H1 (cell line): ENCODE results near the gene PHF8. TPM values are rescaled to one million over a fixed set of nuclear protein-coding genes. Genes with fewer than 3 reads are reported as not detected.

Experiments
- CTCF ChIA-PET: fragments of 300-600 bp; sonication (Branson Sonifier 250); formaldehyde crosslinking; loops from one replicate; lab custom pipeline; 2021; ENCODE audit not compliant: partially characterized antibody; lab: Charles Lee
- POLR2A ChIA-PET: fragments of 300-600 bp; sonication (Branson Sonifier 250); formaldehyde crosslinking; loops from one replicate; lab custom pipeline; 2021; ENCODE audit warnings: inconsistent platforms; ENCODE audit not compliant: partially characterized antibody; lab: Charles Lee
- DNase-seq, 2 experiments: peaks; one replicate each; pipeline versions ENCODE4 v3.0.0 to v3.0.0-alpha.2; 2010 to 2022; ENCODE audit warnings: low spot score in 2 of 2, low read depth in 1 of 2, mixed read lengths in 1 of 2
- FAIRE-seq: peaks from 2 replicates; lab custom pipeline; 2011; peaks lifted over from hg19 to GRCh38; lab: Jason Lieb, UNC
- H2AFZ ChIP-seq: 2 replicates; pipeline ENCODE4 v1.8.1; 2012; ENCODE audit warnings: low read length, inconsistent platforms
- H2AK5ac ChIP-seq: 2 replicates; pipeline ENCODE4 v1.6.1; 2013; ENCODE audit warnings: low read depth, low read length
- H2BK120ac ChIP-seq: replicated peaks from 2 replicates; pipeline ENCODE3; 2013; ENCODE audit warnings: low read depth, low read length, inconsistent platforms
- H2BK12ac ChIP-seq: 2 replicates; pipeline ENCODE4 v1.6.1; 2013; ENCODE audit warnings: low read depth, low read length
- H2BK15ac ChIP-seq: 2 replicates; pipeline ENCODE4 v1.6.1; 2013; ENCODE audit warnings: low read length
- H2BK20ac ChIP-seq: 2 replicates; pipeline ENCODE4 v1.6.1; 2013; ENCODE audit warnings: low read length
- H2BK5ac ChIP-seq: 2 replicates; pipeline ENCODE4 v1.6.1; 2013; ENCODE audit warnings: low read depth, low read length
- H3K14ac ChIP-seq: 2 replicates; pipeline ENCODE4 v1.6.1; 2013; ENCODE audit warnings: inconsistent platforms; ENCODE audit not compliant: insufficient read length
- H3K18ac ChIP-seq: 2 replicates; pipeline ENCODE4 v1.6.1; 2013; ENCODE audit warnings: low read length; ENCODE audit errors: extremely low read depth
- H3K23ac ChIP-seq: 2 replicates; pipeline ENCODE4 v1.6.1; 2013; ENCODE audit warnings: inconsistent platforms; ENCODE audit not compliant: insufficient read length
- H3K23me2 ChIP-seq: 2 replicates; pipeline ENCODE4 v1.6.1; 2013; ENCODE audit warnings: low read depth, low read length
- H3K27ac ChIP-seq: 2 replicates; pipeline ENCODE4 v1.6.1; 2011; ENCODE audit warnings: low read depth, low read length, inconsistent platforms
- H3K27me3 ChIP-seq, 4 experiments: replicated peaks in 1 of 4; 1 replicate in 1 of 4; 2 replicates in 3 of 4; pipeline versions ENCODE4 v1.6.1 to v1.8.1; 2011 to 2013; ENCODE audit warnings: low read length in 3 of 4, mild to moderate bottlenecking in 3 of 4, inconsistent platforms in 2 of 4, mixed read lengths in 2 of 4, moderate library complexity in 1 of 4; ENCODE audit not compliant: control insufficient read depth in 3 of 4, insufficient read depth in 3 of 4; ENCODE audit errors: extremely low read depth in 1 of 4
- H3K36me3 ChIP-seq, 4 experiments: 2 replicates each; pipeline versions ENCODE4 v1.6.1 to v1.8.1; 2011 to 2013; ENCODE audit warnings: mild to moderate bottlenecking in 4 of 4, low read length in 3 of 4, moderate library complexity in 2 of 4, control low read depth in 1 of 4, inconsistent platforms in 1 of 4; ENCODE audit not compliant: insufficient read depth in 4 of 4, control insufficient read depth in 2 of 4
- H3K4ac ChIP-seq: replicated peaks from 2 replicates; pipeline ENCODE3; 2013; ENCODE audit warnings: low read length, low read depth, mixed read lengths, inconsistent platforms; ENCODE audit not compliant: insufficient read length
- H3K4me1 ChIP-seq, 4 experiments: replicated peaks in 1 of 4; 1 replicate in 1 of 4; 2 replicates in 3 of 4; pipeline versions ENCODE4 v1.6.1 to v1.8.1; 2011 to 2013; ENCODE audit warnings: low read length in 3 of 4, inconsistent platforms in 2 of 4, mixed read lengths in 1 of 4; ENCODE audit not compliant: insufficient read depth in 4 of 4, control insufficient read depth in 3 of 4
- H3K4me2 ChIP-seq, 2 experiments: 2 replicates each; pipeline versions ENCODE4 v1.6.1 to v1.8.1; 2011 to 2013; ENCODE audit warnings: low read depth in 2 of 2, low read length in 2 of 2, control low read depth in 1 of 2, inconsistent platforms in 1 of 2, mild to moderate bottlenecking in 1 of 2; ENCODE audit not compliant: insufficient read depth in 1 of 2
- H3K4me3 ChIP-seq, 4 experiments: fragments of 200-600, 300-600 bp in 1 of 4; sonication (generic), shearing (Covaris generic), sonication (Bioruptor Twin) in 1 of 4; 2 replicates each; pipeline versions ENCODE4 v1.5.1 to v1.8.1; 2011 to 2016; ENCODE audit warnings: low read length in 4 of 4, low read depth in 3 of 4, control low read depth in 2 of 4, inconsistent platforms in 2 of 4, mild to moderate bottlenecking in 2 of 4, mixed read lengths in 1 of 4, moderate library complexity in 1 of 4; ENCODE audit not compliant: insufficient read depth in 2 of 4; ENCODE audit errors: extremely low read depth in 1 of 4
- H3K56ac ChIP-seq: replicated peaks from 2 replicates; pipeline ENCODE3; 2013; ENCODE audit warnings: low read depth, mild to moderate bottlenecking, mixed read lengths, low read length, inconsistent platforms; ENCODE audit not compliant: insufficient read length
- H3K79me1 ChIP-seq: 2 replicates; pipeline ENCODE4 v1.6.1; 2013; ENCODE audit warnings: low read depth, low read length, control low read depth
- H3K79me2 ChIP-seq, 2 experiments: 2 replicates each; pipeline versions ENCODE4 v1.6.1 to v1.8.1; 2012 to 2013; ENCODE audit warnings: low read length in 2 of 2, mild to moderate bottlenecking in 2 of 2, inconsistent platforms in 1 of 2; ENCODE audit not compliant: insufficient read depth in 2 of 2, control insufficient read depth in 1 of 2
- H3K9ac ChIP-seq, 4 experiments: replicated peaks in 1 of 4; 1 replicate in 1 of 4; 2 replicates in 3 of 4; pipeline versions ENCODE4 v1.6.1 to v1.8.1; 2011 to 2013; ENCODE audit warnings: low read depth in 3 of 4, low read length in 3 of 4, control low read depth in 2 of 4, mild to moderate bottlenecking in 2 of 4, moderate library complexity in 2 of 4, inconsistent platforms in 1 of 4; ENCODE audit errors: extremely low read depth in 1 of 4
- H3K9me3 ChIP-seq, 2 experiments: 2 replicates each; pipeline versions ENCODE4 v1.6.1 to v1.8.1; 2012 to 2013; ENCODE audit warnings: mild to moderate bottlenecking in 2 of 2, moderate library complexity in 2 of 2, control low read depth in 1 of 2, inconsistent platforms in 1 of 2, low read depth in 1 of 2, low read length in 1 of 2, mixed read lengths in 1 of 2; ENCODE audit not compliant: insufficient read depth in 2 of 2
- H4K20me1 ChIP-seq, 2 experiments: replicated peaks in 1 of 2; 2 replicates each; pipeline versions ENCODE3 to v1.8.1; 2011 to 2013; ENCODE audit warnings: inconsistent platforms in 2 of 2, low read length in 2 of 2, mild to moderate bottlenecking in 1 of 2; ENCODE audit not compliant: insufficient read depth in 2 of 2, control insufficient read depth in 1 of 2
- H4K5ac ChIP-seq: 2 replicates; pipeline ENCODE4 v1.6.1; 2013; ENCODE audit warnings: low read length, low read depth, mixed read lengths, inconsistent platforms; ENCODE audit not compliant: insufficient read length
- H4K8ac ChIP-seq: 2 replicates; pipeline ENCODE4 v1.8.0; 2013; ENCODE audit warnings: mild to moderate bottlenecking, moderate library complexity, low read length, inconsistent platforms; ENCODE audit not compliant: insufficient read depth; ENCODE audit errors: extremely low read depth
- H4K91ac ChIP-seq: replicated peaks from 2 replicates; pipeline ENCODE3; 2013; ENCODE audit warnings: low read length, mixed read lengths, inconsistent platforms; ENCODE audit not compliant: insufficient read length
- CBX8 ChIP-seq: fragments of 300-800, 300-1000 bp; sonication (generic); IDR thresholded peaks from 2 replicates; pipeline ENCODE4 v1.7.1; 2016; ENCODE audit warnings: low read depth, low read length, borderline replicate concordance
- CTCF ChIP-seq, 3 experiments: IDR thresholded peaks; 1 replicate in 2 of 3; 2 replicates in 1 of 3; pipeline versions ENCODE4 v1.5.1 to v1.6.1; 2011; ENCODE audit warnings: low read length in 3 of 3, mild to moderate bottlenecking in 3 of 3, inconsistent platforms in 2 of 3, low read depth in 1 of 3, moderate library complexity in 1 of 3; ENCODE audit not compliant: insufficient read depth in 1 of 3; ENCODE audit errors: control extremely low read depth in 1 of 3
- EZH2 ChIP-seq: fragments of 200-600 bp; sonication (generic); IDR thresholded peaks from 2 replicates; pipeline ENCODE4 v1.7.1; 2012; ENCODE audit warnings: low read depth, mild to moderate bottlenecking, moderate library complexity, low read length, inconsistent platforms; ENCODE audit not compliant: severe bottlenecking
- FOSL1 ChIP-seq: IDR thresholded peaks from 2 replicates; pipeline ENCODE4 v1.6.1; 2011; ENCODE audit warnings: mild to moderate bottlenecking, low read depth, low read length, moderate library complexity; ENCODE audit not compliant: insufficient read depth
- KDM4A ChIP-seq: IDR thresholded peaks from one replicate; pipeline ENCODE4 v1.7.1; 2012; ENCODE audit warnings: low read depth, mild to moderate bottlenecking, moderate library complexity, low read length, inconsistent platforms; ENCODE audit not compliant: severe bottlenecking
- PHF8 ChIP-seq: fragments of 200-600 bp; sonication (generic); conservative IDR thresholded peaks from 2 replicates; pipeline ENCODE4 v1.7.1; 2012; ENCODE audit warnings: low read depth, mild to moderate bottlenecking, inconsistent platforms, low read length, moderate library complexity
- TAF1 ChIP-seq: IDR thresholded peaks from 2 replicates; pipeline ENCODE4 v1.6.1; 2011; ENCODE audit warnings: mild to moderate bottlenecking, low read depth, low read length
- USF2 ChIP-seq: IDR thresholded peaks from 2 replicates; pipeline ENCODE4 v1.6.1; 2011; ENCODE audit warnings: low read length, improper control_type of control experiment
- WGBS, 2 experiments: shearing (Covaris generic) in 1 of 2; methylation state at CpG; one replicate each; pipeline versions ENCODE4 v1.1.6 to v1.1.7; 2013 to 2015; ENCODE audit warnings: low lambda C conversion rate in 2 of 2, mixed read lengths in 2 of 2, inconsistent platforms in 1 of 2, low coverage in 1 of 2, missing lambda C conversion rate in 1 of 2; ENCODE audit not compliant: insufficient replicate concordance in 2 of 2, insufficient coverage in 1 of 2, insufficient read length in 1 of 2; ENCODE audit errors: extremely low coverage in 1 of 2, missing lambda C conversion rate in 1 of 2; 5-methylcytosine and 5-hydroxymethylcytosine counted together
- polyA plus RNA-seq, 7 experiments: library from polyadenylated mRNA; depleted of rRNA in 3 of 7; stranded (reverse) in 5 of 7; unstranded in 2 of 7; fragments of >200 nt in 5 of 7; fragments of 200-250 nt in 2 of 7; gene quantifications; 1 replicate in 5 of 7; 2 replicates in 1 of 7; 4 replicates in 1 of 7; pipeline versions ENCODE4 v1.2.1 to v1.2.3, GENCODE V29; 2011 to 2013; ENCODE audit warnings: missing spikeins in 2 of 7, mixed read lengths in 2 of 7
- total RNA-seq: library from RNA; stranded (reverse); fragmentation: NEBNext Ultra II Directional; extraction: Animal tissue kit (Norgen Biotek cat#: 25700); gene quantifications from 2 replicates; pipeline ENCODE4 v1.2.1, GENCODE V29; 2021

Gene PHF8
- total and polyA plus RNA-seq, 2 of the 8 experiments (the other 6 are each of a cell fraction or from before 2014, with no cell fraction given), result 14.6 to 27.6 TPM

- Histone ChIP-seq H2BK12ac (no peak overlapping the region), H2BK15ac (no peak overlapping the region), H3K14ac (no peak overlapping the region), H3K27me3 (no peaks in the 10 kb centered on the region), H2AFZ (no peak overlapping the region), H3K23me2 (no peaks in the 10 kb centered on the region), H3K23ac (no peak overlapping the region), H3K56ac (no peak overlapping the region), H3K18ac (no peak overlapping the region), H3K79me2 (no peaks in the 10 kb centered on the region), H4K5ac (no peak overlapping the region), H2BK20ac (no peak overlapping the region), H4K20me1 (no peaks in the 10 kb centered on the region), H3K27ac (no peak overlapping the region), H3K4me2 (no peak overlapping the region), H3K4ac (no peak overlapping the region), H3K4me3 (no peak overlapping the region), H2BK5ac (no peak overlapping the region), H4K8ac (no peak overlapping the region), H2BK120ac (no peak overlapping the region), H3K9me3 (no peaks in the 10 kb centered on the region), H4K91ac (no peak overlapping the region), H3K4me1 (no peaks in the 10 kb centered on the region), H3K9ac (no peak overlapping the region), H2AK5ac (no peak overlapping the region), H3K79me1 (no peaks in the 10 kb centered on the region), H3K36me3 (no peaks in the 10 kb centered on the region; a peak in 1 of 8 replicates)
- CTCF ChIA-PET, result no interaction called here
- POLR2A ChIA-PET, result interaction anchor here (0.6 kb wide), 1 partner anchor 20 kb away, joined by 3 read pairs; no protein-coding TSS in a partner anchor
- DNase-seq (no peak), FAIRE-seq (no peak)
- 88% methylated on average over 1 of the region's 2 CpGs; no CpG with 5 or more reads in 1 of the 2 experiments for WGBS, 2 experiments
- no peak for TF ChIP-seq EZH2
- no peak for TF ChIP-seq KDM4A
- TF ChIP-seq FOSL1, result no peak
- TF ChIP-seq USF2, result no peak
- no peak for TF ChIP-seq CTCF (IDR thresholded peaks at IDR 0.05; ENCODE audit: control extremely low read depth in 1 of 3, insufficient read depth in 1 of 3, low read depth in 1 of 3, low read length in 3 of 3)
- TF ChIP-seq PHF8, result no peak
- no peak for TF ChIP-seq TAF1
- TF ChIP-seq CBX8, result no peak
Observed at GRCh38 chrX:54067766-54068165, 23.5 kb upstream of the PHF8 start.
